HL-60 (cell line): ENCODE results near the gene SRD5A3.

Experiments
- POLR2AphosphoS5 ChIP-seq: IDR thresholded peaks from 2 replicates; pipeline ENCODE4 v1.6.1; 2012; ENCODE audit warnings: low read depth
- REST ChIP-seq: IDR thresholded peaks from 2 replicates; pipeline ENCODE4 v1.6.1; 2012; ENCODE audit warnings: low read depth; ENCODE audit not compliant: insufficient replicate concordance
- SPI1 ChIP-seq: IDR thresholded peaks from 2 replicates; pipeline ENCODE4 v1.6.1; 2012; ENCODE audit warnings: low read depth, mild to moderate bottlenecking, borderline replicate concordance
- TF ChIP-seq, protein P1 (sequence below): IDR thresholded peaks from one replicate; pipeline ENCODE4 v1.5.1; 2011; ENCODE audit warnings: low read length, control low read depth, inconsistent platforms; ENCODE audit not compliant: insufficient read depth

- TF ChIP-seq POLR2AphosphoS5 (no peak), REST (no peak), SPI1 (no peak)
- TF ChIP-seq, protein P1, sequence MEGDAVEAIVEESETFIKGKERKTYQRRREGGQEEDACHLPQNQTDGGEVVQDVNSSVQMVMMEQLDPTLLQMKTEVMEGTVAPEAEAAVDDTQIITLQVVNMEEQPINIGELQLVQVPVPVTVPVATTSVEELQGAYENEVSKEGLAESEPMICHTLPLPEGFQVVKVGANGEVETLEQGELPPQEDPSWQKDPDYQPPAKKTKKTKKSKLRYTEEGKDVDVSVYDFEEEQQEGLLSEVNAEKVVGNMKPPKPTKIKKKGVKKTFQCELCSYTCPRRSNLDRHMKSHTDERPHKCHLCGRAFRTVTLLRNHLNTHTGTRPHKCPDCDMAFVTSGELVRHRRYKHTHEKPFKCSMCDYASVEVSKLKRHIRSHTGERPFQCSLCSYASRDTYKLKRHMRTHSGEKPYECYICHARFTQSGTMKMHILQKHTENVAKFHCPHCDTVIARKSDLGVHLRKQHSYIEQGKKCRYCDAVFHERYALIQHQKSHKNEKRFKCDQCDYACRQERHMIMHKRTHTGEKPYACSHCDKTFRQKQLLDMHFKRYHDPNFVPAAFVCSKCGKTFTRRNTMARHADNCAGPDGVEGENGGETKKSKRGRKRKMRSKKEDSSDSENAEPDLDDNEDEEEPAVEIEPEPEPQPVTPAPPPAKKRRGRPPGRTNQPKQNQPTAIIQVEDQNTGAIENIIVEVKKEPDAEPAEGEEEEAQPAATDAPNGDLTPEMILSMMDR: no peak
Observed at GRCh38 chr4:55338486-55338885, 7.6 kb upstream of the SRD5A3 start.
